GM10266 (cell line): ENCODE data around the gene PPP4R4.
"Not testable (repeated sequence)": the region's sequence is repeated elsewhere in the genome, so short reads cannot be mapped to it uniquely, and the experiment has no call there.

Experiments used
- DNase-seq: peaks from one replicate; pipeline ENCODE4 v3.0.0; 2012; ENCODE audit errors: extremely low spot score
- TF ChIP-seq, protein P1 (sequence below): IDR thresholded peaks from 2 replicates; pipeline ENCODE4 v1.5.1; 2012; ENCODE audit warnings: mild to moderate bottlenecking, low read depth; ENCODE audit not compliant: control insufficient read depth, insufficient read depth; ENCODE audit errors: missing control alignments

Gene PPP4R4

DNA sequence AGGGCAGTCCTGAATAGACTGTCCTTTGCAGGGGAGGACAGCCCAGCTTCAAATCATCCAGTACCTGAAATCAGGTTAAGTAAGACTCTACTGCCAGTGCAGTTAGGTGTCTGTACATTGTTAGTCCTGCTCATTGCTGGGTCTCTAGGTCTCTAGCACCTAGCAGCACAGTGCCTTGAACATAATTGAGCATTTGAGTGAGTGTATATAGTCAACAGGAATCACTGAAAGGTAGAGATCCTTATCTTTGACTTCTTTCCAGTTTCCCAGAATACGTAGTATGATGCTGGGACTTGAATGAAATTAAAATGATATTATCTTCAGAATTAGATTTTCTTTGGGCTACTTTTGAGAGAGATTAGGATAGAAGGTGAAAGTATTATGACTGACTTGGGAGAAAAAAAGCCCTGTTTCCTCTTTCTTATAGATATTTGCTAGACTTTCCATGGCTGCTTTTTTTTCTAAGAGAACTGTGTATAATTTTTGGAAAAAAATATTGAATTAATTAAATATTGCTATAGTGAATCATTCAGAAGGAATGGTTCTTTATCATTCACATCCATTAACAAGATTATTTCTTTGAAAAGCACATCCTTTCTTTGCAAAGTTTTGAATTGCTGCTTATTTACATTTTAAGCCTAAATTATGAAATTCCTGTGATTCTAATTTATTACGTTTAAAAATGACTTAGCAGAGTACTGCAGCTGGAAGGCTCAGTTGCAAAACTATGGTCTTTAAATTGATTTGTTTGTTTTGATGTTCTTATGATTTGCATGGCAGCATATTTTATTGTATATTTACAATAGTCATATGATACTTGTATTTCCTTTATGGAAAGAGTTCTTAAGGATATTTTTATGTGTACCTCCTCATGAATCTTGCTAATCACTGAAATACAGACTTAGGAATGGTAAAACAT is 51.6 kb downstream of the PPP4R4 start:
- TF ChIP-seq, protein P1, sequence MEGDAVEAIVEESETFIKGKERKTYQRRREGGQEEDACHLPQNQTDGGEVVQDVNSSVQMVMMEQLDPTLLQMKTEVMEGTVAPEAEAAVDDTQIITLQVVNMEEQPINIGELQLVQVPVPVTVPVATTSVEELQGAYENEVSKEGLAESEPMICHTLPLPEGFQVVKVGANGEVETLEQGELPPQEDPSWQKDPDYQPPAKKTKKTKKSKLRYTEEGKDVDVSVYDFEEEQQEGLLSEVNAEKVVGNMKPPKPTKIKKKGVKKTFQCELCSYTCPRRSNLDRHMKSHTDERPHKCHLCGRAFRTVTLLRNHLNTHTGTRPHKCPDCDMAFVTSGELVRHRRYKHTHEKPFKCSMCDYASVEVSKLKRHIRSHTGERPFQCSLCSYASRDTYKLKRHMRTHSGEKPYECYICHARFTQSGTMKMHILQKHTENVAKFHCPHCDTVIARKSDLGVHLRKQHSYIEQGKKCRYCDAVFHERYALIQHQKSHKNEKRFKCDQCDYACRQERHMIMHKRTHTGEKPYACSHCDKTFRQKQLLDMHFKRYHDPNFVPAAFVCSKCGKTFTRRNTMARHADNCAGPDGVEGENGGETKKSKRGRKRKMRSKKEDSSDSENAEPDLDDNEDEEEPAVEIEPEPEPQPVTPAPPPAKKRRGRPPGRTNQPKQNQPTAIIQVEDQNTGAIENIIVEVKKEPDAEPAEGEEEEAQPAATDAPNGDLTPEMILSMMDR = no peak
- DNase-seq = no peak

DNA sequence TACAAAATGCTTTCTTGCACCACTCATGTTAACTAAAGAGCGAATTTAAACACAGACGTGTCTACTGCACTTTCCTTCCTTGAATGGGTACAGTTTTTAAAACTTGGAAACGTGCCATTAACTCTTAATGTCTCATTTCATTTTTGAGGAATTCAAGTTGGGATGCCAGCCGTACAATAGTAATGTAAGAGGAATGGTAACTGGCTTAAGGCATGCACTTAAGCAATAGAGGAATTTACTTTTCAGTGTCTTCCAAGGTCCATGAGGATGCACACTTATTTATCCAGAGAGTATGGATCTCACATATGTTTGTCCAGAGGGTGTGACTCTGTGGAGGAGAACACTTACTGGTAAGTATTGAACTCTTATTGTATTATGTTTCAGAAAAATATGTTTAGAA is 52.9 kb downstream of the PPP4R4 start:
- no peak for DNase-seq
- TF ChIP-seq, protein P1 = no peak

DNA sequence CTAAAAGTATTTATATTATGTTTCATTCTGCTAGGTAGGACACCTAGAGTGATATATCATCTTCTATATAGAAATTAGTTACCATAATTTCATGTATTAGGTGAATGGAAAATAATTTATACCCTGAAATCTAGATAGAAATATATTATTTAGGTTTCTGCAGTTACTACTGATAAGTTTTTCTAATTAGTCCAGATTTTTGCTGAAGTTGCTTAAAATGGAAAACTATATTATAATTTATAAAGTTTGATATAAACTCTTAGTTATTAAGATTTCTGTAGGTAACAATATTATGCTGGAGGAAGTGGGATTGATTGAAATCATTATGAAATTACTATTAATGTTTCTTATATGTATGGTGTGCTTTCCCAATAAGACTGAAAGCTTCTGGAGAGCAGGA is 62.9 kb downstream of the PPP4R4 start:
- TF ChIP-seq, protein P1 = no peak
- no peak for DNase-seq

DNA sequence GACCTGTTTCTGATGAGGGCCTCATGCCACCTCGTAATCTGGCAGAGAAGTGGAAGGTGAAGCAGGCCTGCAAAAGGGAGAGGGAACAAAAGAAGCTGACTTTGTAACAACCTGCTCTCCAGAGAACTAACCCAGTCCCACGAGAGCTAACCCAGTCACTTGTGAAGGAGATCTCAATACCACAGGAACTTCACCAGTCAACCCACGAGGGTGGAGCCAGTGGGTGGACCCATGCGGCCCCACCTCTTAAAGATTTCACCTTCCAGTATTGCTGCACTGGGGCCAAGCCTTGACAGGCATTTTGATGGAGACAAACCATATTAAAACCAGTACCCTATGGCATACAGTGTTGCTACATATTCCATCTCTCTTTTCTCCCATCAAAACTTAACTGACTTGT is 63.9 kb downstream of the PPP4R4 start:
- no peak for DNase-seq
- TF ChIP-seq, protein P1 = no peak

DNA sequence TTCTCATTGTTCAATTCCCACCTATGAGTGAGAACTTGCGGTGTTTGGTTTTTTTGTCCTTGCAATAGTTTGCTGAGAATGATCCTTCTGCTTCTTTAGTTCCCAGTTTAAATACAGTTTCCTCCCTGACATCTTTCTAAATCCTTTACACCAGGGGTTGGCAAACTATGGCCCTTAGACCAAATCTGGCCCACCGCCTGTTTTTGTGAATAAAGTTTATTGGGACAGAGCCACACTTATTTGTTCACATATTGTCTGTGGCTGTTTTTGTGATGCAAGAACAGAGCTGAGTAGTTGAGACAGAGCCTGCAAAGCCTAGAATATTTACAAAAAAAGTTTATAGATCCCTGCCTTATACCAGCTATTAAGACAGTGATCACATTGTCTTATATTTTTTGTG is 65.3 kb downstream of the PPP4R4 start:
- TF ChIP-seq, protein P1 = no peak
- no peak for DNase-seq

DNA sequence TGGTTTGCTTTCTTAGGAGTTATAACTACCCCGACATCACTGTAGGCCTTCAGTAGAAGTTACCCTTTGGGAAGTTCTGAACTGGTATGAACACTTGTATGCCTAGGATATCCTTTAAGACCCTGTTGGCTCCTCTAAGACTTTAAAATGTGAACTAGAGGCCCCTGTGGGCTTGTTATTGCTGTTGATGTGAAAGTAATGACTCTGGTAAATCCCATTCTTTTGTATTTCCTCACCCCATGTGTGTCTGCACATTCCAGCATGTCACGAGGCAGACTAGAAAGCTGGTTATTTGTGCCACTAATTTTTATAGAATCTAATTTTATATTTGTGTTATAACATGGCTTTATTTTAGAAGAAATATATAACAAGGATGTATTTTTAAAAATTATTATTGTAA is 70.1 kb downstream of the PPP4R4 start:
- no peak for DNase-seq
- TF ChIP-seq, protein P1 = no peak

DNA sequence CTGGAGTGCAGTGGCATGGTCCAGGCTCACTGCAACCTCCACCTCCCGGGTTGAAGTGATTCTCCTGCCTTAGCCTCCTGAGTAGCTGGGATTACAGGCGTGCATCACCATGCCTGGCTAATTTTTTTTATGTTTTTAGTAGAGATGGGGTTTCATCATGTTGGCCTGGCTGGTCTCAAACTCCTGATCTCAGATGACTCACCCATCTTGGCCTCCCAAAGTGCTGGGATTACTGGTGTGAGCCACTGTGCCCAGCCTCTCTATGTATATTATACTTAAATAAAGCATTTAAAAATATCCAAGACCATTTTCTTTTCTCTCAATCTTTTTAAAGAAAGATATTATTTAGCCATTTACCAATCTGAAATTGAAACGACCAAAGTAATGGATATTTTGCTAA is 90.1 kb downstream of the PPP4R4 start:
- DNase-seq = not testable (repeated sequence)
